Endothelial cell of umbilical vein (primary cell): Measurements from ENCODE around the gene ZBTB21.

Experiments
- EZH2 ChIP-seq: IDR thresholded peaks from 2 replicates; pipeline ENCODE4 v1.6.1; 2012; ENCODE audit warnings: borderline replicate concordance, low read depth, mild to moderate bottlenecking, moderate library complexity, low read length, inconsistent platforms; ENCODE audit not compliant: severe bottlenecking
- FOS ChIP-seq: IDR thresholded peaks from 2 replicates; pipeline ENCODE4 v1.6.1; 2011; ENCODE audit warnings: mild to moderate bottlenecking, low read length, moderate library complexity, borderline replicate concordance; ENCODE audit not compliant: insufficient read depth
- GATA2 ChIP-seq: IDR thresholded peaks from 2 replicates; pipeline ENCODE4 v1.7.0; 2011; ENCODE audit warnings: low read depth, mild to moderate bottlenecking, moderate library complexity, mixed read lengths, low read length; ENCODE audit not compliant: insufficient read length, insufficient read depth
- MYC ChIP-seq: IDR thresholded peaks from one replicate; pipeline ENCODE4 v1.6.1; 2011; ENCODE audit warnings: mild to moderate bottlenecking, low read depth, low read length
- POLR2A ChIP-seq: IDR thresholded peaks from 2 replicates; pipeline ENCODE4 v1.6.1; 2012; ENCODE audit warnings: low read depth, mild to moderate bottlenecking, control low read depth, low read length
- POLR2AphosphoS5 ChIP-seq: IDR thresholded peaks from 2 replicates; pipeline ENCODE4 v1.6.1; 2012; ENCODE audit warnings: low read depth, mild to moderate bottlenecking, control low read depth, low read length, moderate library complexity; ENCODE audit not compliant: insufficient read depth
- TF ChIP-seq, protein P1 (sequence below), 2 donors: IDR thresholded peaks; 1 replicate in 1 of 2; 2 replicates in 1 of 2; pipeline ENCODE4 v1.5.1; 2011; ENCODE audit warnings: low read length in 2 of 2, mild to moderate bottlenecking in 2 of 2, moderate library complexity in 2 of 2, control low read depth in 1 of 2, inconsistent platforms in 1 of 2, low read depth in 1 of 2; ENCODE audit not compliant: insufficient read depth in 1 of 2; ENCODE audit errors: extremely low read depth in 1 of 2
- TF ChIP-seq, protein P2 (sequence below): IDR thresholded peaks from 2 replicates; pipeline ENCODE4 v1.6.1; 2011; ENCODE audit not compliant: insufficient read depth, insufficient read length

GRCh38 chr21:42022906-42023305 lies 12.7 kb upstream of the ZBTB21 start:
- TF ChIP-seq, protein P1, sequence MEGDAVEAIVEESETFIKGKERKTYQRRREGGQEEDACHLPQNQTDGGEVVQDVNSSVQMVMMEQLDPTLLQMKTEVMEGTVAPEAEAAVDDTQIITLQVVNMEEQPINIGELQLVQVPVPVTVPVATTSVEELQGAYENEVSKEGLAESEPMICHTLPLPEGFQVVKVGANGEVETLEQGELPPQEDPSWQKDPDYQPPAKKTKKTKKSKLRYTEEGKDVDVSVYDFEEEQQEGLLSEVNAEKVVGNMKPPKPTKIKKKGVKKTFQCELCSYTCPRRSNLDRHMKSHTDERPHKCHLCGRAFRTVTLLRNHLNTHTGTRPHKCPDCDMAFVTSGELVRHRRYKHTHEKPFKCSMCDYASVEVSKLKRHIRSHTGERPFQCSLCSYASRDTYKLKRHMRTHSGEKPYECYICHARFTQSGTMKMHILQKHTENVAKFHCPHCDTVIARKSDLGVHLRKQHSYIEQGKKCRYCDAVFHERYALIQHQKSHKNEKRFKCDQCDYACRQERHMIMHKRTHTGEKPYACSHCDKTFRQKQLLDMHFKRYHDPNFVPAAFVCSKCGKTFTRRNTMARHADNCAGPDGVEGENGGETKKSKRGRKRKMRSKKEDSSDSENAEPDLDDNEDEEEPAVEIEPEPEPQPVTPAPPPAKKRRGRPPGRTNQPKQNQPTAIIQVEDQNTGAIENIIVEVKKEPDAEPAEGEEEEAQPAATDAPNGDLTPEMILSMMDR (IDR thresholded peaks at IDR 0.05; ENCODE audit: extremely low read depth in 1 of 2, insufficient read depth in 1 of 2, low read depth in 1 of 2, low read length in 2 of 2), result no peak
- TF ChIP-seq, protein P2, sequence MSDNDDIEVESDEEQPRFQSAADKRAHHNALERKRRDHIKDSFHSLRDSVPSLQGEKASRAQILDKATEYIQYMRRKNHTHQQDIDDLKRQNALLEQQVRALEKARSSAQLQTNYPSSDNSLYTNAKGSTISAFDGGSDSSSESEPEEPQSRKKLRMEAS, result no peak
- TF ChIP-seq POLR2A, result no peak
- TF ChIP-seq POLR2AphosphoS5, result no peak
- no peak for TF ChIP-seq MYC
- TF ChIP-seq EZH2, result no peak
- TF ChIP-seq GATA2, result no peak
- no peak for TF ChIP-seq FOS
